OCI-LY7 (cell line): ENCODE measurements around the gene EYA2.

ENCODE experiments used
- CTCF ChIP-seq: fragments of 200-600 bp; sonication (generic); conservative IDR thresholded peaks from 2 replicates; pipeline ENCODE4 v1.5.1; 2014; ENCODE audit warnings: mild to moderate bottlenecking, antibody characterized with exemption, low read length, moderate library complexity, mixed read lengths
- EZH2phosphoT487 ChIP-seq: fragments of 200-600 bp; sonication (generic); IDR thresholded peaks from 2 replicates; pipeline ENCODE4 v1.6.1; 2018; ENCODE audit warnings: low read depth, borderline replicate concordance, mild to moderate bottlenecking, mixed run types, antibody characterized with exemption, low read length, moderate library complexity, mixed read lengths

GRCh38 chr20:47024461-47024937 is 129.9 kb downstream of the EYA2 start:
- TF ChIP-seq EZH2phosphoT487 (no peak), CTCF (no peak)
